K562 (cell line): ENCODE measurements around the gene TBX1. TPM values are rescaled to one million over a fixed set of nuclear protein-coding genes. Genes with fewer than 3 reads are reported as not detected.

Source experiments
- ATF1 ChIP-seq, 2 experiments: fragments of 450-650 bp in 1 of 2; IDR thresholded peaks; 2 replicates each; pipeline ENCODE4 v1.6.1; 2016; ENCODE audit warnings: missing compliant biosample characterization in 1 of 2, missing genetic modification characterization in 1 of 2
- BCOR ChIP-seq: fragments of 450-650 bp; IDR thresholded peaks from 2 replicates; pipeline ENCODE4 v1.6.1; 2016
- BMI1 ChIP-seq: fragments of 150-350 bp; IDR thresholded peaks from 2 replicates; pipeline ENCODE4 v1.6.1; 2014; ENCODE audit warnings: low read length
- CC2D1A ChIP-seq: fragments of 450-650 bp; IDR thresholded peaks from 2 replicates; pipeline ENCODE4 v1.6.1; 2017; ENCODE audit warnings: mild to moderate bottlenecking
- CCAR2 ChIP-seq: fragments of 200-400 bp; formaldehyde crosslinking; IDR thresholded peaks from 2 replicates; pipeline ENCODE4 v1.6.1; 2017; ENCODE audit warnings: mild to moderate bottlenecking, low read depth, low read length
- CREB1 ChIP-seq, 2 experiments: sonication (generic) in 1 of 2; formaldehyde crosslinking in 1 of 2; IDR thresholded peaks; 2 replicates each; pipeline versions ENCODE4 v1.6.1 to v1.8.0; 2012 to 2022; ENCODE audit warnings: inconsistent platforms in 1 of 2, mild to moderate bottlenecking in 1 of 2, missing genetic modification reagents in 1 of 2, moderate library complexity in 1 of 2
- CREBBP ChIP-seq: IDR thresholded peaks from one replicate; pipeline ENCODE4 v1.6.1; 2012; ENCODE audit warnings: low read depth, mild to moderate bottlenecking, control low read depth, inconsistent platforms, low read length
- ETV6 ChIP-seq, 3 experiments: fragments of 150-350 bp in 1 of 3; sonication (generic) in 1 of 3; formaldehyde crosslinking in 1 of 3; IDR thresholded peaks; 2 replicates each; pipeline versions ENCODE4 v1.6.1 to v1.8.0; 2014 to 2022; ENCODE audit warnings: borderline replicate concordance in 2 of 3, low read depth in 2 of 3, antibody characterized with exemption in 1 of 3, low read length in 1 of 3, mild to moderate bottlenecking in 1 of 3, missing genetic modification reagents in 1 of 3
- MED1 ChIP-seq: sonication (generic); formaldehyde crosslinking; IDR thresholded peaks from 2 replicates; pipeline ENCODE4 v1.8.1; 2023; ENCODE audit warnings: missing genetic modification reagents, borderline replicate concordance
- MTA3 ChIP-seq: fragments of 450-650 bp; formaldehyde crosslinking; IDR thresholded peaks from 2 replicates; pipeline ENCODE4 v1.6.1; 2017; ENCODE audit warnings: mild to moderate bottlenecking, borderline replicate concordance
- MYC ChIP-seq, 2 experiments: fragments of 250-450 bp in 1 of 2; sonication (Bioruptor Pico) in 1 of 2; IDR thresholded peaks; 2 replicates each; pipeline versions ENCODE4 v1.5.1 to v1.6.1; 2012 to 2021; ENCODE audit warnings: low read depth in 2 of 2, borderline replicate concordance in 1 of 2, improper control_type of control experiment in 1 of 2, low read length in 1 of 2, mild to moderate bottlenecking in 1 of 2, moderate library complexity in 1 of 2
- NCOA1 ChIP-seq: fragments of 450-650 bp; IDR thresholded peaks from 2 replicates; pipeline ENCODE4 v1.6.1; 2016; ENCODE audit warnings: low read depth
- RFX5 ChIP-seq: IDR thresholded peaks from 2 replicates; pipeline ENCODE4 v1.6.1; 2011; ENCODE audit warnings: low read depth, mild to moderate bottlenecking, improper control_type of control experiment, low read length
- TCF7L2 ChIP-seq: fragments of 150-350 bp; IDR thresholded peaks from 2 replicates; pipeline ENCODE4 v1.6.1; 2016; ENCODE audit warnings: low read depth, mild to moderate bottlenecking, low read length, moderate library complexity
- TSC22D4 ChIP-seq: fragments of 450-650 bp; IDR thresholded peaks from 2 replicates; pipeline ENCODE4 v1.6.1; 2016; ENCODE audit warnings: missing genetic modification characterization, missing biosample characterization, control low read depth
- ZNF668 ChIP-seq: fragments of 250-450 bp; sonication (Bioruptor Pico); IDR thresholded peaks from 2 replicates; pipeline ENCODE4 v1.8.0; 2022; ENCODE audit warnings: mild to moderate bottlenecking, inconsistent platforms
- ZSCAN32 ChIP-seq: fragments of 450-650 bp; formaldehyde crosslinking; IDR thresholded peaks from 2 replicates; pipeline ENCODE4 v1.4.0; 2020; ENCODE audit warnings: mild to moderate bottlenecking, moderate library complexity
- polyA plus RNA-seq, 8 experiments: library from polyadenylated mRNA; depleted of rRNA in 4 of 8; stranded (reverse) in 5 of 8; unstranded in 3 of 8; fragments of >200 nt; fragmentation: Nextera tagmentation in 2 of 8; fragmentation: Illumina TruSeq in 1 of 8; extraction: Ambion mirVana in 2 of 8; extraction: Trizol in 1 of 8; gene quantifications; 2 replicates each; pipeline versions ENCODE4 v1.2.1 to v1.2.3, GENCODE V29; 2011 to 2014; ENCODE audit warnings: inconsistent platforms in 1 of 8, missing spikeins in 1 of 8
- total RNA-seq, 7 experiments: library from RNA; depleted of rRNA in 6 of 7; stranded (reverse); fragments of >200 nt in 6 of 7; fragmentation: Illumina TruSeq in 2 of 7; extraction: Trizol in 2 of 7; gene quantifications; 2 replicates each; pipeline versions ENCODE4 v1.2.1 to v1.2.3, GENCODE V29; 2011 to 2021; ENCODE audit warnings: low replicate concordance in 1 of 7
- TF ChIP-seq, protein P1 (sequence below): fragments of 450-650 bp; IDR thresholded peaks from 2 replicates; pipeline ENCODE4 v1.6.1; 2016; ENCODE audit warnings: mild to moderate bottlenecking
- TF ChIP-seq, protein P2 (sequence below), 2 experiments: fragments of 450-650 bp in 1 of 2; sonication (generic) in 1 of 2; formaldehyde crosslinking; conservative IDR thresholded peaks; 2 replicates each; pipeline versions ENCODE4 v1.4.0 to v1.8.1; 2020 to 2022; ENCODE audit warnings: mild to moderate bottlenecking in 1 of 2, missing genetic modification reagents in 1 of 2
- TF ChIP-seq, protein P3 (sequence below): sonication (generic); IDR thresholded peaks from 2 replicates; pipeline ENCODE4 v1.6.1; 2016
- TF ChIP-seq, protein P4 (sequence below): fragments of 250-450 bp; sonication (Bioruptor Pico); IDR thresholded peaks from 2 replicates; pipeline ENCODE4 v1.5.1; 2021; ENCODE audit warnings: mild to moderate bottlenecking
- TF ChIP-seq, protein P5 (sequence below): fragments of 450-650 bp; IDR thresholded peaks from 2 replicates; pipeline ENCODE4 v1.6.1; 2014; ENCODE audit warnings: low read depth, mild to moderate bottlenecking, moderate library complexity, borderline replicate concordance

Gene TBX1
- total and polyA plus RNA-seq, 9 of the 15 experiments (the other 6 are each of a cell fraction or from before 2014, with no cell fraction given): 0.07 to 35.0 (median 3.9) TPM

DNA sequence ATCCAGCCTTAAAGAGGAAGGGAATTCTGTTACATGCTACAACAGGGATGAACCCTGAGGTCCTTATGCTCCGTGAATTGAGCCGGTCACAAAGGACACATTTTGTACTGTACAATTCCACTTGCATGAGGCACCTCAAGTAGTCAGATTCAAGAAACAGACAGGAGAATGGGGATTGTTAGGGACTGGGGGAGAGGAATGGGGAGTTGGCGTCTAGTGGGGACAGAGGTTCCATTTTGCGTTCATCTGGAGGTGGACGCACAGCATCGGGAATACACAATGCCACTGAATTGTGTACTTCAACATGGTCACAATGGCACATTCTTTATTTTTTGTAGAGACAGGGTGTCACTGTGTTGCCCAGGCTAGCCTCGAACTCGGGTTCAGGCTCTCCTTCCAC is 14.1 kb downstream of the TBX1 start (continued):
- TF ChIP-seq, protein P1, sequence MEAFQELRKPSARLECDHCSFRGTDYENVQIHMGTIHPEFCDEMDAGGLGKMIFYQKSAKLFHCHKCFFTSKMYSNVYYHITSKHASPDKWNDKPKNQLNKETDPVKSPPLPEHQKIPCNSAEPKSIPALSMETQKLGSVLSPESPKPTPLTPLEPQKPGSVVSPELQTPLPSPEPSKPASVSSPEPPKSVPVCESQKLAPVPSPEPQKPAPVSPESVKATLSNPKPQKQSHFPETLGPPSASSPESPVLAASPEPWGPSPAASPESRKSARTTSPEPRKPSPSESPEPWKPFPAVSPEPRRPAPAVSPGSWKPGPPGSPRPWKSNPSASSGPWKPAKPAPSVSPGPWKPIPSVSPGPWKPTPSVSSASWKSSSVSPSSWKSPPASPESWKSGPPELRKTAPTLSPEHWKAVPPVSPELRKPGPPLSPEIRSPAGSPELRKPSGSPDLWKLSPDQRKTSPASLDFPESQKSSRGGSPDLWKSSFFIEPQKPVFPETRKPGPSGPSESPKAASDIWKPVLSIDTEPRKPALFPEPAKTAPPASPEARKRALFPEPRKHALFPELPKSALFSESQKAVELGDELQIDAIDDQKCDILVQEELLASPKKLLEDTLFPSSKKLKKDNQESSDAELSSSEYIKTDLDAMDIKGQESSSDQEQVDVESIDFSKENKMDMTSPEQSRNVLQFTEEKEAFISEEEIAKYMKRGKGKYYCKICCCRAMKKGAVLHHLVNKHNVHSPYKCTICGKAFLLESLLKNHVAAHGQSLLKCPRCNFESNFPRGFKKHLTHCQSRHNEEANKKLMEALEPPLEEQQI: no peak
- TF ChIP-seq CREBBP: no peak
- no peak for TF ChIP-seq MED1
- TF ChIP-seq NCOA1: no peak
- TF ChIP-seq ZSCAN32 (CRISPR knock-in tag): no peak
- TF ChIP-seq, protein P2, sequence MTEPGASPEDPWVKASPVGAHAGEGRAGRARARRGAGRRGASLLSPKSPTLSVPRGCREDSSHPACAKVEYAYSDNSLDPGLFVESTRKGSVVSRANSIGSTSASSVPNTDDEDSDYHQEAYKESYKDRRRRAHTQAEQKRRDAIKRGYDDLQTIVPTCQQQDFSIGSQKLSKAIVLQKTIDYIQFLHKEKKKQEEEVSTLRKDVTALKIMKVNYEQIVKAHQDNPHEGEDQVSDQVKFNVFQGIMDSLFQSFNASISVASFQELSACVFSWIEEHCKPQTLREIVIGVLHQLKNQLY (CRISPR knock-in tag; conservative IDR thresholded peaks at IDR 0.05): peak in 1 of 2 experiments; percentile 70; a peak in 1 of 4 replicates
- TF ChIP-seq, protein P3, sequence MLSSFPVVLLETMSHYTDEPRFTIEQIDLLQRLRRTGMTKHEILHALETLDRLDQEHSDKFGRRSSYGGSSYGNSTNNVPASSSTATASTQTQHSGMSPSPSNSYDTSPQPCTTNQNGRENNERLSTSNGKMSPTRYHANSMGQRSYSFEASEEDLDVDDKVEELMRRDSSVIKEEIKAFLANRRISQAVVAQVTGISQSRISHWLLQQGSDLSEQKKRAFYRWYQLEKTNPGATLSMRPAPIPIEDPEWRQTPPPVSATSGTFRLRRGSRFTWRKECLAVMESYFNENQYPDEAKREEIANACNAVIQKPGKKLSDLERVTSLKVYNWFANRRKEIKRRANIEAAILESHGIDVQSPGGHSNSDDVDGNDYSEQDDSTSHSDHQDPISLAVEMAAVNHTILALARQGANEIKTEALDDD: no peak
- TF ChIP-seq CCAR2: no peak
- TF ChIP-seq BMI1: no peak
- TF ChIP-seq BCOR: no peak
- no peak for TF ChIP-seq ETV6 (IDR thresholded peaks at IDR 0.05; ENCODE audit: borderline replicate concordance in 1 of 2, low read depth in 2 of 2, low read length in 1 of 2)
- no peak for TF ChIP-seq ETV6 (CRISPR knock-in tag; IDR thresholded peaks at IDR 0.05; ENCODE audit: borderline replicate concordance)
- no peak for TF ChIP-seq ATF1 (CRISPR knock-in tag; IDR thresholded peaks at IDR 0.05)
- TF ChIP-seq ATF1 (tag; IDR thresholded peaks at IDR 0.05): no peak
- TF ChIP-seq TCF7L2: no peak
- peak; percentile 66; the same call in 1 of the 2 replicates for TF ChIP-seq TSC22D4 (tag)
- no peak for TF ChIP-seq RFX5
- TF ChIP-seq, protein P4, sequence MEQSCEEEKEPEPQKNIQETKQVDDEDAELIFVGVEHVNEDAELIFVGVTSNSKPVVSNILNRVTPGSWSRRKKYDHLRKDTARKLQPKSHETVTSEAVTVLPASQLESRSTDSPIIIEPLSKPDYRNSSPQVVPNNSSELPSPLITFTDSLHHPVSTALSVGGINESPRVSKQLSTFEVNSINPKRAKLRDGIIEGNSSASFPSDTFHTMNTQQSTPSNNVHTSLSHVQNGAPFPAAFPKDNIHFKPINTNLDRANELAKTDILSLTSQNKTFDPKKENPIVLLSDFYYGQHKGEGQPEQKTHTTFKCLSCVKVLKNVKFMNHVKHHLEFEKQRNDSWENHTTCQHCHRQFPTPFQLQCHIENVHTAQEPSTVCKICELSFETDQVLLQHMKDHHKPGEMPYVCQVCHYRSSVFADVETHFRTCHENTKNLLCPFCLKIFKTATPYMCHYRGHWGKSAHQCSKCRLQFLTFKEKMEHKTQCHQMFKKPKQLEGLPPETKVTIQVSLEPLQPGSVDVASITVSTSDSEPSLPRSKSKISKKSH (CRISPR knock-in tag): no peak
- TF ChIP-seq CREB1 (IDR thresholded peaks at IDR 0.05): no peak
- no peak for TF ChIP-seq CREB1 (CRISPR knock-in tag; IDR thresholded peaks at IDR 0.05)
- no peak for TF ChIP-seq MYC (IDR thresholded peaks at IDR 0.05; ENCODE audit: low read depth, low read length)
- no peak for TF ChIP-seq MYC (CRISPR knock-in tag; IDR thresholded peaks at IDR 0.05; ENCODE audit: borderline replicate concordance, low read depth)
- TF ChIP-seq, protein P5, sequence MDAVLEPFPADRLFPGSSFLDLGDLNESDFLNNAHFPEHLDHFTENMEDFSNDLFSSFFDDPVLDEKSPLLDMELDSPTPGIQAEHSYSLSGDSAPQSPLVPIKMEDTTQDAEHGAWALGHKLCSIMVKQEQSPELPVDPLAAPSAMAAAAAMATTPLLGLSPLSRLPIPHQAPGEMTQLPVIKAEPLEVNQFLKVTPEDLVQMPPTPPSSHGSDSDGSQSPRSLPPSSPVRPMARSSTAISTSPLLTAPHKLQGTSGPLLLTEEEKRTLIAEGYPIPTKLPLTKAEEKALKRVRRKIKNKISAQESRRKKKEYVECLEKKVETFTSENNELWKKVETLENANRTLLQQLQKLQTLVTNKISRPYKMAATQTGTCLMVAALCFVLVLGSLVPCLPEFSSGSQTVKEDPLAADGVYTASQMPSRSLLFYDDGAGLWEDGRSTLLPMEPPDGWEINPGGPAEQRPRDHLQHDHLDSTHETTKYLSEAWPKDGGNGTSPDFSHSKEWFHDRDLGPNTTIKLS: no peak
- no peak for TF ChIP-seq CC2D1A
- no peak for TF ChIP-seq ZNF668 (CRISPR knock-in tag)
- no peak for TF ChIP-seq MTA3
